Kidney epithelial cell (primary cell): ENCODE measurements around the gene PEX19. TPM values are rescaled to one million over a fixed set of nuclear protein-coding genes. Genes with fewer than 3 reads are reported as not detected.

Experiments
- DNase-seq: peaks from one replicate; pipeline ENCODE4 v3.0.0-alpha.2; 2010; ENCODE audit warnings: low read depth
- H3K27me3 ChIP-seq: 2 replicates; pipeline ENCODE4 v1.6.0; 2011; ENCODE audit warnings: low read length; ENCODE audit not compliant: control insufficient read depth, insufficient read depth
- H3K36me3 ChIP-seq: 2 replicates; pipeline ENCODE4 v1.5.1; 2011; ENCODE audit warnings: low read length; ENCODE audit not compliant: control insufficient read depth, insufficient read depth
- H3K4me3 ChIP-seq: 2 replicates; pipeline ENCODE4 v1.5.1; 2011; ENCODE audit warnings: low read depth, mild to moderate bottlenecking, control low read depth, low read length
- CTCF ChIP-seq: IDR thresholded peaks from 2 replicates; pipeline ENCODE4 v1.5.1; 2011; ENCODE audit warnings: mild to moderate bottlenecking, moderate library complexity, low read length, control low read depth, inconsistent platforms; ENCODE audit not compliant: insufficient read depth, poor library complexity, severe bottlenecking
- total RNA-seq: library from RNA; depleted of rRNA; stranded (reverse); fragments of >200 nt; gene quantifications from 2 replicates; pipeline ENCODE4 v1.2.3, GENCODE V29; 2015

Gene PEX19
- total RNA-seq, 1 donor from 2014 or later = 45.8 TPM

GRCh38 chr1:160227034-160227433, 57.9 kb downstream of the PEX19 start:
- no peak overlapping the region for H3K4me3 ChIP-seq
- DNase-seq = no peak
- peaks cover 1% of the 10 kb centered on the region for H3K36me3 ChIP-seq
- H3K27me3 ChIP-seq = no peaks in the 10 kb centered on the region
- TF ChIP-seq CTCF = no peak

Other genes with a start within 250 kb of the PEX19 start
- gene KCNJ10, start 215.0 kb downstream of the PEX19 start, total RNA-seq = 0.04 TPM in 1 of 2 replicates, not detected in the other
- not detected in 2 replicates for gene KCNJ9, start 203.6 kb downstream of the PEX19 start, total RNA-seq
- gene IGSF8, start 186.5 kb downstream of the PEX19 start, total RNA-seq = 32.9 and 44.3 TPM in 2 replicates
- 0.04 and 0.07 TPM in 2 replicates for gene ATP1A2, start 169.4 kb downstream of the PEX19 start, total RNA-seq
- gene ATP1A4, start 133.5 kb downstream of the PEX19 start, total RNA-seq = not detected in 2 replicates
- gene CASQ1, start 94.6 kb downstream of the PEX19 start, total RNA-seq = not detected in 2 replicates
- gene PEA15, start 79.7 kb downstream of the PEX19 start, total RNA-seq = 139 and 147 TPM in 2 replicates
- 60.5 and 69.4 TPM in 2 replicates for gene DCAF8, start 22.6 kb downstream of the PEX19 start, total RNA-seq
- 130 and 152 TPM in 2 replicates for gene COPA, start 58.1 kb upstream of the PEX19 start, total RNA-seq
- gene NCSTN, start 58.2 kb upstream of the PEX19 start, total RNA-seq = 71.9 and 91.3 TPM in 2 replicates
- 0.08 TPM in 1 of 2 replicates, not detected in the other for gene NHLH1, start 81.9 kb upstream of the PEX19 start, total RNA-seq
- 17.0 and 18.2 TPM in 2 replicates for gene VANGL2, start 115.4 kb upstream of the PEX19 start, total RNA-seq
- not detected in 2 replicates for gene SLAMF6, start 238.1 kb upstream of the PEX19 start, total RNA-seq